Activated CD4-positive, alpha-beta T cell treated with anti-CD3 and anti-CD28 coated beads for 36 hours (primary cell): ENCODE data around the gene CORO7. TPM values are rescaled to one million over a fixed set of nuclear protein-coding genes. Genes with fewer than 3 reads are reported as not detected.
A peak's percentile ranks its signal among the peaks of the same experiment; 100 is the strongest.

Source experiments
- ATAC-seq: fragments of 200-7000 bp; cut with Tn5 transposase; one replicate; pipeline ENCODE4 v1.10.0; 2021; ENCODE audit warnings: mild to moderate bottlenecking, moderate library complexity
- CTCF ChIA-PET: fragments of 350-600 bp; sonication (Branson Sonifier 250); formaldehyde crosslinking; loops from one replicate; lab custom pipeline; 2021; ENCODE audit warnings: antibody characterized with exemption; lab: Charles Lee
- POLR2A ChIA-PET: fragments of 350-600 bp; sonication (Branson Sonifier 250); formaldehyde crosslinking; loops from one replicate; lab custom pipeline; 2021; ENCODE audit warnings: antibody characterized with exemption, inconsistent platforms; lab: Charles Lee
- DNase-seq: peaks from one replicate; pipeline ENCODE4 v3.0.0-alpha.2; 2020
- H3K27ac Mint-ChIP-seq: one replicate; pipeline ENCODE4 v1.8.0; 2021; ENCODE audit warnings: mixed read lengths
- H3K27me3 Mint-ChIP-seq: one replicate; pipeline ENCODE4 v1.8.0; 2021; ENCODE audit warnings: mixed read lengths
- H3K36me3 Mint-ChIP-seq: one replicate; pipeline ENCODE4 v1.8.0; 2021; ENCODE audit warnings: low read depth, mixed read lengths
- H3K4me1 Mint-ChIP-seq: one replicate; pipeline ENCODE4 v1.8.0; 2021; ENCODE audit warnings: mixed read lengths
- H3K4me3 Mint-ChIP-seq: one replicate; pipeline ENCODE4 v1.8.0; 2021; ENCODE audit warnings: mild to moderate bottlenecking, moderate library complexity, mixed read lengths
- H3K9me3 Mint-ChIP-seq: one replicate; pipeline ENCODE4 v1.8.0; 2021; ENCODE audit warnings: low read depth, mixed read lengths
- intact Hi-C, 2 experiments: fragments of 100-400 bp; cut with DNase I in 1 of 2; cut with micrococcal nuclease in 1 of 2; formaldehyde crosslinking; loops; one replicate each; pipeline versions ENCODE4 v1.14.2 to v1.15.1; 2022 to 2024; cut with DNase I, micrococcal nuclease
- total RNA-seq, 2 experiments: library from RNA; stranded (reverse); gene quantifications; one replicate each; pipeline ENCODE4 v1.2.3, GENCODE V29; 2021

CORO7 gene
- total RNA-seq, 2 experiments from 2014 or later: 65.0 to 67.1 TPM

DNA sequence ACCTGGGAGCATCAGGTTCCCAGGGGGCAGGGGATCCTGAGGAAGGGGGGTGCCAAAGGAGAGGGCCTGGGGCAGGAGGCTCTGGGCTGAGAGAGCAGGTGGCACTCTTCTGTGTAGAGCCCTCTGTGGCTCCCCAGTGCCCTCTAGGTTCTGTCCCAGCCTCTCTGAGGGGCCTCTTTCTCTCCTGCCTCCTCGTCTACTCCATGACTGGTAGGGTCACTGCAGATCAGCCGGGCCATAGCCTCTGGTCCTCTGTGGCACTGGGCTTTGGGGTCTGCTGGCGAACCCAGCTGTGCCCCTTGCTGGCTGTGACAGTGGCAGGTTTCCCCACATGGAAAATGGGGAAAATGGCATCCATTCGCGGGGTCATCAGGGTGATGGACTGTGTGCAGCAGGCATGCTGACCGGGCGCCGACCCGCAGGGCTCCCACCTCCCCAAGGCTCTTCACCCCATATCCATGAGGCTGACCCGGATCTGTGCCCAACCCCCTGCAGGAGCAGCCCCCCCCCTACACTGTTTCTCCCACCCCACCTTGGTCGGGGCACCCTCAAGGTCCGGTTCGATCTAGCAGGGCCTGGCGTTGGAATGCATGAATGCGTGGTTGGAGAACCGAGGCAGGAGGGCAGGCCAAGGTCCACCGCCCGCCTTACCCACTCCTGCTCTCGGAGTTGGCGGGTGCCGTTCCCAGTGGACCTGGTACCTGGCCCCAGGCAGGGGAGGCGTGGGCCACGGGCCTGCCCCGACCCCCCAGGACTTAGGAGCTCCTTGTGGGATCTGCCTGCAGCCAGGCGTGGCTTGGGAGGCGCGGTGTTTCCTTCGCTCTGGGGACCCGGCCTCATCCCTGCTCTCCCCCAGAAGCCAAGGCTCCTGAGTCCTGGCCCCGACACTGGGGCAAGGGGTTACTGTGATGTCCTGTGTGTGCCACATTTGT lies 94.0 kb downstream of the CORO7 start:
- ATAC-seq (no peak), DNase-seq (no peak)
- H3K4me1 Mint-ChIP-seq: peaks cover 2% of the 10 kb centered on the region
- no peaks in the 10 kb centered on the region for H3K27me3 Mint-ChIP-seq
- ChIA-PET POLR2A (no interaction called here), CTCF (interaction anchor here (0.5 to 0.7 kb wide), 2 partner anchors 20 to 210 kb away, joined by 3 read pairs; no protein-coding TSS in a partner anchor)
- intact Hi-C loops: no loop called here
- H3K9me3 Mint-ChIP-seq: no peaks in the 10 kb centered on the region
- no peak overlapping the region for H3K27ac Mint-ChIP-seq
- H3K4me3 Mint-ChIP-seq: no peak overlapping the region
- H3K36me3 Mint-ChIP-seq: no peaks in the 10 kb centered on the region

DNA sequence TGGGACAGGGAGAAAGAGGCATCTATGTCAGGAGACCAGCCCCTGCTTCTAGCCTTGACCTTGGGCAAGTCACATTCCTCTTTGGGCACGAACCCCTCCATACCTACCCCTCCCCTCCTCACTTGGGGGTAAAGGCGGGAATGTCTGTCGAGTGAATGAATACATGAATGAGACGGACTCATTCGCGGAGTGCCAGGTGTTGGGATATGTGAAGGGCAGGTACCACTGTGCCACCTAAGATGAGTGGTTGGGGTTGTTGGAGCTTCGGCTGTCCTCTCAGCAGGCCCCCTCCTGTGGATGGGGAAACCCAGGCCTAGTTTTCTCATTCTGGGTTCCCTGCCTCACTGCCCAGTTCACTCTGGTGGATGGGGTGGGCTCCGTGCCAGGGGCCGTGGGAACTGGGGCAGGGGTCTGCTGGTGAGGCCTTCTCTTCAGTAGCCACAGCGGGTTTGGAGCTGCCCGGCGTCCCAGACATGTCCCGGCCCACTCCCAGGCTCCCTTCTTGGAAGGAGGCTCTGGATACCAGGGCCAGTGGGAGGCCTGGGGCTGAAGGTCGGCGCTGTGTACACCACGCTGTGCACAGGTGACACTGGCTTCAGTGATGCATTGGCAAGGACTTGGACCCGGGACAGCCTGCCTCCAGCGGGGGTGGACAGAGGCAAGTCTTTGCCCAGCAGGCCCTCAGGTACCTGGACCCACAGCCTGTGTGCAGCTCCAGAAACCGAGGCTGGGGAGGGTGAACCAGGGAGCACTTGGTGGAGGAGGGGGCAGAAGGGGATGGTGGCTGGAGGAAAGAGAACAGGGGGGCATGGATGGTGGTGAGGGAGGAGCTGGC lies 94.9 kb downstream of the CORO7 start:
- ChIA-PET CTCF (interaction anchor here (0.5 to 1.3 kb wide), 4 partner anchors 12 to 725 kb away, joined by 3 to 4 read pairs (median 4); no protein-coding TSS in a partner anchor), POLR2A (no interaction called here)
- Mint-ChIP-seq H3K9me3 (no peaks in the 10 kb centered on the region), H3K27me3 (no peaks in the 10 kb centered on the region), H3K4me1 (peaks cover 2% of the 10 kb centered on the region), H3K36me3 (no peaks in the 10 kb centered on the region), H3K27ac (no peak overlapping the region), H3K4me3 (no peak overlapping the region)
- intact Hi-C loops: no loop called here
- ATAC-seq (no peak), DNase-seq (no peak)

DNA sequence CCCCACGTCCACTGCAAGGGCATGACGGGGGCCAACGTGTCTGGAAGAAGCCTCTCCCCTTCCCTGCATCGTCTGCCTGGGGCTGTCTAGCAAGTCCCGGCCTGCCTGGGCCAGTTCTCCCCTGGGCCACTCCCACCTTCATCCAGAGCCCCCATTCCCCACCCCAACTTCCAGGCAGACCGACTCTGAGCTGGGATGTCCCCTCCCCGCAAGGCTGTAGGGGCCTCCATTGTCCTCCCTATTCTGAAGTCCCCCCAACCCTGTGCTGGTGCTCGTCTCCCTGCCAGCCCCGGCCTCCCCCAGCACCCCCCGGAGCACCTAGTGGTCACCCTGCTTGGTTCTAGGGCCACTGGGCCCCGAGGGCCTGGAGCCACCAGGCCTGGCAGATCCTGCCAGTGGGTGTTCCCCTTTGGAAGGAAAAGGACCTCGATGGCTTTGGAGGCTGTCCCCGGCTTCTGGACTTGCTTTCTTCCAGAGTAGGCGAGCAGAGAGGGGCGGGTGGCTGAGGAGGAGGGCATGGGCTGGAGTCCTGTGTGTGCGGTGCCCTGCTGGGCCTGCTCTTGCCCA lies 95.7 kb downstream of the CORO7 start:
- ATAC-seq (no peak), DNase-seq (no peak)
- Mint-ChIP-seq H3K9me3 (no peaks in the 10 kb centered on the region), H3K27me3 (no peaks in the 10 kb centered on the region), H3K4me3 (no peak overlapping the region), H3K27ac (no peak overlapping the region), H3K4me1 (peaks cover 2% of the 10 kb centered on the region), H3K36me3 (no peaks in the 10 kb centered on the region)
- POLR2A ChIA-PET: no interaction called here
- intact Hi-C loops: no loop called here
- CTCF ChIA-PET: interaction anchor here (0.7 to 1.3 kb wide), 2 partner anchors 11 to 726 kb away, joined by 4 read pairs; no protein-coding TSS in a partner anchor

DNA sequence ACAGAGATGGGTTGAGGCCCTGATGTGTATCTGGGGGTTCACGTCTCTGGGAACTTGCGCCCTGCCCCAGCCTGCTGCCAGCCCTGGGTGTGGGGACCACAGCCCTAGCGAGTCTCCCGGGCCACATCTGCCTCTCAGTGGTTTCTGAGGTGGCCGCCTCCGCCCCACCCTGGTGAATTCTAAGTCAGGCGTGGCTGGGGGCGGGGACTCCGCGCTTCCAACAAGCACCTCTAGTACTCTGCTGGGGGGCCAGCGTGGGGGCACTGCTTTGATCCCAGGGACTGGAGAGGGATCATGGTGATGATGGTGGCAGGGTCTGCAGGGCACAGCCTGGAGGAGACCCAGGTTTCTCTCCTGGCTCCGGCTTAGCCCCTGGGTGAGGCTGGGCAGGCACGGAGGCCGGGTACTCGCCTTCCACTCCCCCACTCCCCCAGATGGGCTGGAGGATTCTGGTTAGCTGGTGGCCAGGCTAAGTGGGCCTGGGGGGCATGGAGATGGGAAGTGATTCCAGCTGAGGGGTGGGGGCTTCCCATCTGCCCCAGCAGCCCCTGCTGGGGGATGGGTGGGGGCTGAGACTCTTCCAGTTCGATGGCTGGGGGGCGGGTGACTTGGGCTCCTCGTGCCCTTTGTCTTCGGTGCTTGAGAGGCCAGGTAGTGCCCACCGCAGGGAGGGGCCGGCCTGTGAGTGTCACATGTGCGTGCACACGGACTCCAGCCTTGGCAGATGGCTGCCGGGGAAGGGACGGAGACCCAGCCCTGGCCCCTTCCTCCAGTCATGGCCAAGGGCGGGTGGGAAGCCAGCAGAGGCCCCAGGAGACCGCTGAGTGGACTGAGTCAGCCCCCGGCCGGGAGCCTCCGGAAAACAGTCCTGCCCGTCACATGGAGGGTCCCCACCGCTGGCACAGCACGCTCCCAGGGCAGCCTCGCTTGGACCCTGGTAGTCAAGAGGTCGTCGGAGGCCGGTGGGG lies 96.7 kb downstream of the CORO7 start:
- CTCF ChIA-PET: interaction anchor here (1.6 to 2.8 kb wide), 2 partner anchors 9 to 12 kb away, joined by 5 to 7 read pairs; no protein-coding TSS in a partner anchor
- Mint-ChIP-seq H3K4me3 (no peak overlapping the region), H3K9me3 (no peaks in the 10 kb centered on the region), H3K27me3 (peaks cover 3% of the 10 kb centered on the region), H3K27ac (no peak overlapping the region), H3K36me3 (no peaks in the 10 kb centered on the region), H3K4me1 (peaks cover 5% of the 10 kb centered on the region)
- ATAC-seq: peak; percentile 58
- peak; percentile 72 for DNase-seq
- POLR2A ChIA-PET: no interaction called here
- intact Hi-C loops: no loop called here

DNA sequence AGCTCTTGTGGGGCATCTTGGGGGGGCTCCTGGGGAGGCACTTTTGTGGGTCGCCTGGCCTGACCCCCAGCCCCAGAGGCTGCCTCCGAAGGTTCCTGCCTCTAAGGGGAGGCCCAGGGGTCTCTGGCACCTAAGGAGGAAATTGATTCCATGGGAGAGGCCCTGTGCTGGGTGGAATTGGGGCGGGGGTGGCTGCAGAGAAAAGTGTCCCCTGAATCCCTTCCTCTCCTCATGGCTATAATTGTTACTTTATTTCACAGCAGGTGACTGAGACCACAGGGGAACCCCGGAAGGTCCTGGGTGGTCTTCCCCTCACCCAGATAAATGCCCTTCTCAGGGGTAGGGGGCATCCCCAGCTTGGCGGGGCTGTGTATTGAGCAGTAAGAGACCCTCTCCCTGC lies 97.4 kb downstream of the CORO7 start:
- Mint-ChIP-seq H3K27ac (no peak overlapping the region), H3K27me3 (peaks cover 11% of the 10 kb centered on the region), H3K4me3 (no peak overlapping the region), H3K4me1 (peaks cover 11% of the 10 kb centered on the region), H3K9me3 (no peaks in the 10 kb centered on the region), H3K36me3 (no peaks in the 10 kb centered on the region)
- ChIA-PET POLR2A (no interaction called here), CTCF (interaction anchor here (1.0 to 2.8 kb wide), 3 partner anchors 9 to 11 kb away, joined by 5 to 7 read pairs (median 6); no protein-coding TSS in a partner anchor)
- intact Hi-C loops: no loop called here
- DNase-seq: no peak
- no peak for ATAC-seq

DNA sequence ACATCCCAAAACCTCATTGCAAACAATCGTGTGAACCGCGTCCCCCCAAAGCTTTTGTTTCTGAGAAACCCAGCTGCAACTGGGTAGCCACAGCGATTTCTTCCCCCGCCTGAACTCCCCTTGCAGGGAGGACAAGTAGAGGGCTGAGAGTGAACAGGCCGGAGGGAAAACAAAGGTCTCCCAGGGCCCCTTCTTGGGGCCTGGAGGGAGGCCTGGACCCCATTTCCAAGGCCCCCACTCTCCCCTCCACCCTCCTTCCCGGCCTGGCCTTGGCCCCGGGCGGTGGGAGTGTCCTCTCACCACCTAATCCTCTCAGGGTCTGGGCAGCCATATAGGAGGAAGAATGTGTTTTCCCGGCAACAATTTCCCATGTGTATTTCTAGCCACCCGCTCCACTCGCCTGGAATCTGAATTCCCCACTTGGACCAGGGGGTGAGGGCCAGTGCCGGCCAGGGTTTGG lies 97.9 kb downstream of the CORO7 start:
- peaks cover 13% of the 10 kb centered on the region for H3K27me3 Mint-ChIP-seq
- no peak for DNase-seq
- ChIA-PET POLR2A (no interaction called here), CTCF (interaction anchor here (1.0 to 2.8 kb wide), 3 partner anchors 8 to 12 kb away, joined by 5 to 7 read pairs (median 6); no protein-coding TSS in a partner anchor)
- H3K4me1 Mint-ChIP-seq: peaks cover 11% of the 10 kb centered on the region
- ATAC-seq: no peak
- no peaks in the 10 kb centered on the region for H3K36me3 Mint-ChIP-seq
- no peak overlapping the region for H3K4me3 Mint-ChIP-seq
- intact Hi-C loops: no loop called here
- no peak overlapping the region for H3K27ac Mint-ChIP-seq
- no peaks in the 10 kb centered on the region for H3K9me3 Mint-ChIP-seq

DNA sequence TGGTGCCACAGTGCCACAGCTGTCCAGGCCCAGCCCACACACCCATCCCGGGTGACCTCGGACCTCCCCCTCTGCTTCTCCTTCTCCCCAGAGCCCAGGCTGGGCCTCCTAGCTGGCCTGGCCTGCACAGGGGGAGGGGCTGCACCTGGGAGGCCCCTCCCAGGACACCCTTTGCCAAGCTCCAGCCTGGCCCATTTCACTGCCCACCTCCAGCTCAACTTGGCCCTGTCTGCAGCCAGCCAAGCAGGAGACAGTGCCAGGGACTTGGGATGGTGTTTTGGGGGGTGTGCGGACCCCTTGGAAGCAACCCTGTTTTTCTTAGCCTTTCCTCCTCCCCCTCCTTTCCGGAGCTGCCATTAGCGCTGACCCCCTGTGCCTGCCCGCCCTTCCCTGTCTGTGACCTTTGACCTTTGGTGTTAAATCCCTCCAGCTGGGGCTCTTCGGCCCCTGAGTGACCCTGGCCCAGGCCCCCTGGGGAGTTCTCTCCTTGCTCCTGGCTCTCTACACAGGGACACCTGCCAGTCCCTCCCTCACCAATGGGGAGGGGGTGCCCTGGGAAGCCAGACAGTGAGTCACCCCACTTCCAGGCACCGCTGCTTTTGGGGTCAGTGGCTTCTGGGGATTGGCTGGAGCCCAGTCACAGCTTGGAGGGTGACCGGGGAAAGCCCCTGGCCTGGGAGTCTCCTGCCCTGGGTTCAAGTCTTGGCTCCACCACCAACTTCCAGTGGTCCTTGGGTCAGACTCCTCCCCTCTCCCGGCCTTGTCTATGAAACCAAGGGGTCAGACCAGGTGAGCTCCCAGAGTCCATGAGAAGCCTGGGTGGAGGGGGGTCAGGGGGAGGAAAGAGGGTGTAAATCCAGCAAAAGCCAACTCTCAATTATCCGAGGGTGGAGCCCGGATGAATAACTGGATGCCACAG lies 98.6 kb downstream of the CORO7 start:
- ATAC-seq (no peak), DNase-seq (no peak)
- no peaks in the 10 kb centered on the region for H3K36me3 Mint-ChIP-seq
- no peak overlapping the region for H3K27ac Mint-ChIP-seq
- peaks cover 13% of the 10 kb centered on the region for H3K27me3 Mint-ChIP-seq
- CTCF ChIA-PET: interaction anchor here (1.0 to 2.8 kb wide), 3 partner anchors 10 to 12 kb away, joined by 6 to 12 read pairs (median 7); no protein-coding TSS in a partner anchor
- POLR2A ChIA-PET: no interaction called here
- H3K9me3 Mint-ChIP-seq: no peaks in the 10 kb centered on the region
- intact Hi-C loops: no loop called here
- peaks cover 11% of the 10 kb centered on the region for H3K4me1 Mint-ChIP-seq
- H3K4me3 Mint-ChIP-seq: no peak overlapping the region

DNA sequence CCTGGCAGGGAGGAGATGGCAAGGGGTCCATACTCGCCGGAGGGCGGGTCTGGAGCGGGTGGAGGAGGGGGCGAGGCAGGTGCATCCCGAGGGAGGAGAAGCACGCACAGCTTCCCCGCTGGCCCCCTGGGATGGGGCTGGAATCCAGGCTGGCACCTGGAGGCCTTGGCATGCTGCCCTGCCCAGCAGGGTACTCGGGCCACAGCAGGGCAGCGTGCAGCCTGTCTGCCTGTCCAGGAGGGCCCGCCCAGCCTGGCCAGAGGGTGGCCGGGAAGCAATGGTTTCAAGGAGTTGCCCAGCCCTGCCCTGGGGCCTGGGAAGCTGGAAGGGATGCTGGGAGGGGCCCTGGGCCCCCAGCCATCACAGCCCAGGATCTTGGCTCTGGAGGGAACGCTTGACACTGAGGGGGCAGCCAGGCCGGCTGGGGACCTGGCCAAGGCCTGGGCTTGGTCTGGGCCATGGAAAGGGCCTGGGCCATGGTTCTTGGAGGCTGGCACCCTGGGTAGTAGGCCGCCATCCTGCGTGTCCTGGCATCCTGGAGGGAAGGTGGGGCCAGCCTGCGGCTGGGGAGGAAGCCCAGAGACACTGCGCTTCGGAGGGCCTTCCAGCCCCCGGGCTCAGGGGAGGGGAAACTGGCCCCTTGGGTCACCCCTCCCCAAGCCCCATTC lies 99.4 kb downstream of the CORO7 start:
- ChIA-PET CTCF (interaction anchor here (2.2 kb wide), 1 partner anchor 11 kb away, joined by 12 read pairs; no protein-coding TSS in a partner anchor), POLR2A (no interaction called here)
- intact Hi-C loops: no loop called here
- Mint-ChIP-seq H3K36me3 (no peaks in the 10 kb centered on the region), H3K27ac (no peak overlapping the region), H3K9me3 (no peaks in the 10 kb centered on the region), H3K27me3 (peaks cover 13% of the 10 kb centered on the region), H3K4me3 (no peak overlapping the region), H3K4me1 (peaks cover 11% of the 10 kb centered on the region)
- no peak for DNase-seq
- no peak for ATAC-seq

DNA sequence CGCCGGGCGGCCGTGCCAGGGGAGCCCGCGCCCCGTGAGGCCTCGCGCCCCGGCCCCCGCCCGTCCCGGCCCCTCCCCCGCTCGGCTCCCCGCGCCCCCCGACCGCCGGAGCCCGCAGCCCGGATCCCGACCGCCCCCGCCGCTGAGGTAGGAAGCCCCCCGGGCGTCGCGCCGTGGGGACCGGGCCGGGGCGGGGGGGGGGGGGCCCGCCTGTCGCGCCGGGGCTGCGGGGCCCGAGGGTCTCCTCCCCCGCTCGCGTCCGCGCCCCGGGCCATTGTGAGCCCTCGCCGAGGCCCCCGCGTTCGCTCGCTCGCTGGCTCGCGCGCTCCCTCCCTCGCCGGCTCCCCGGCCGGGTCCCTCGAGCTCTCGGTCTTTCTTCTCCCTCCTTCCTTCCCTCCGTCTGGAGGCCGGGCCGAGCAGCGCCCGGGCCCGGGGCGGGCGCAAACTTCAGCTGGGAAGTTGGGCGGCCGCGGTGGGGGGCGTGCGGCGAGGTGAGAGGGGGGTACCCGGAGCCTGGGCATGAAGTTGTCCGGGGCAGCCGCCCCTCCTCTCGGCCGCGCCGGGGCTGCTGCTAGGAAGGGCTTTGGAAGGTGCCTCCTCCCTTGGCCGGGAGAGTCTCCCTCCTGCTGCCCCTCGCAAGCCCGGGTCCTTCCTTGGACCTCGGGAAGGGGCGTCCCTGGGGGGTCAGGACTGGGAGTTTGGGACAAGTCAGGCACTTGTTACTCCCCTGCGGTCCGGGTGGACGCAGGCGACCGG lies 100.1 kb downstream of the CORO7 start:
- peak; percentile 36 for DNase-seq
- Mint-ChIP-seq H3K4me1 (peaks cover 11% of the 10 kb centered on the region), H3K4me3 (no peak overlapping the region), H3K9me3 (no peaks in the 10 kb centered on the region), H3K36me3 (no peaks in the 10 kb centered on the region), H3K27me3 (peaks cover 13% of the 10 kb centered on the region), H3K27ac (no peak overlapping the region)
- ChIA-PET POLR2A (no interaction called here), CTCF (interaction anchor here (2.2 kb wide), 1 partner anchor 11 kb away, joined by 12 read pairs; no protein-coding TSS in a partner anchor)
- ATAC-seq: no peak
- intact Hi-C loops: no loop called here
